AG09319 (cell line): Measurements from ENCODE around the gene DIO3.
"Not testable (repeated sequence)": the region's sequence is repeated elsewhere in the genome, so short reads cannot be mapped to it uniquely, and the experiment has no call there.

Experiments used
- DNase-seq: peaks from one replicate; pipeline ENCODE4 v3.0.0-alpha.2; 2010; ENCODE audit warnings: low read depth; ENCODE audit errors: extremely low read depth
- TF ChIP-seq, protein P1 (sequence below): IDR thresholded peaks from 2 replicates; pipeline ENCODE4 v1.5.1; 2011; ENCODE audit warnings: low read depth, mild to moderate bottlenecking, inconsistent platforms, low read length, moderate library complexity

DIO3 gene

DNA sequence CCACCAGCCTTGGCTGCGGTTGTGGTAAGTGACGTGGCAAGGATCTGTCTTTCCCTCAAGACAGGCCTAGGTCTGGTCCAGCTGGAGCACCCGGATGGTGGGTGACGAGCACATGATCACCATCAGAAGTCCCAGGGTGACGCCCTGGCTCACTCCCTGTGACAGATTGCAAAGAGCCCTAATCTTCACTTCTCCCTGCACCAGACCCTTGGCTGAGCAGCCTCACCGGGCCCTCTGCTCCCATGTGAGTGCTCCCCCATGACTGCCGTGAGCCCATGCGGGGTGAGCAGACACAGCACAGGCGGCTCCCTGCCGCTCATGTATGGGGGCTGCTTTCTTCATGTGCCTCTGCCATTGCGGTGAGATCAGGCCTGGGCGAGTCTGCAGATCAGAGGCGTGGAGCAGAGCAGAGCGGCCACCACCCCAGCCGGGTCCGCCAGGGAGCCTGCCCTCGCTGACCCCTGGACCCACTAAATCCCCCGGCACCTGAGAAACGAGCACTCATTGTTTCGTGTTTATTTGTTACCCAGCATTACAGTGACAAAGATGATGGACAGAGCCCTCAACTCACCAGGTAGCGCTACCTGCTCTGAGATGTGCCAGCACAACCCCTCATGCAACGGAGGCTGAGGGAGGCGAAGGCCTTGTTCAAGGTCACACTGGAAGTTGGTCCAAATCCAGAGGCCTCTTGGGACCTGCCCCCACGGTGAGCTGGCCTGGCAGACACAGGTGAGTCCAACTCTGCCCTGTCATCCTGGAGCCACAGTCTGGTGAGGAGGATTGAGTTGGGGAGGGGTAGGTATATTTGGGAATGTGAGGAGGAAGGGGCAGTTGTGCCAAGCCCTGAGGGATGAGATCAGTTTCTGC lies 9.3 kb upstream of the DIO3 start:
- TF ChIP-seq, protein P1, sequence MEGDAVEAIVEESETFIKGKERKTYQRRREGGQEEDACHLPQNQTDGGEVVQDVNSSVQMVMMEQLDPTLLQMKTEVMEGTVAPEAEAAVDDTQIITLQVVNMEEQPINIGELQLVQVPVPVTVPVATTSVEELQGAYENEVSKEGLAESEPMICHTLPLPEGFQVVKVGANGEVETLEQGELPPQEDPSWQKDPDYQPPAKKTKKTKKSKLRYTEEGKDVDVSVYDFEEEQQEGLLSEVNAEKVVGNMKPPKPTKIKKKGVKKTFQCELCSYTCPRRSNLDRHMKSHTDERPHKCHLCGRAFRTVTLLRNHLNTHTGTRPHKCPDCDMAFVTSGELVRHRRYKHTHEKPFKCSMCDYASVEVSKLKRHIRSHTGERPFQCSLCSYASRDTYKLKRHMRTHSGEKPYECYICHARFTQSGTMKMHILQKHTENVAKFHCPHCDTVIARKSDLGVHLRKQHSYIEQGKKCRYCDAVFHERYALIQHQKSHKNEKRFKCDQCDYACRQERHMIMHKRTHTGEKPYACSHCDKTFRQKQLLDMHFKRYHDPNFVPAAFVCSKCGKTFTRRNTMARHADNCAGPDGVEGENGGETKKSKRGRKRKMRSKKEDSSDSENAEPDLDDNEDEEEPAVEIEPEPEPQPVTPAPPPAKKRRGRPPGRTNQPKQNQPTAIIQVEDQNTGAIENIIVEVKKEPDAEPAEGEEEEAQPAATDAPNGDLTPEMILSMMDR: no peak
- no peak for DNase-seq

DNA sequence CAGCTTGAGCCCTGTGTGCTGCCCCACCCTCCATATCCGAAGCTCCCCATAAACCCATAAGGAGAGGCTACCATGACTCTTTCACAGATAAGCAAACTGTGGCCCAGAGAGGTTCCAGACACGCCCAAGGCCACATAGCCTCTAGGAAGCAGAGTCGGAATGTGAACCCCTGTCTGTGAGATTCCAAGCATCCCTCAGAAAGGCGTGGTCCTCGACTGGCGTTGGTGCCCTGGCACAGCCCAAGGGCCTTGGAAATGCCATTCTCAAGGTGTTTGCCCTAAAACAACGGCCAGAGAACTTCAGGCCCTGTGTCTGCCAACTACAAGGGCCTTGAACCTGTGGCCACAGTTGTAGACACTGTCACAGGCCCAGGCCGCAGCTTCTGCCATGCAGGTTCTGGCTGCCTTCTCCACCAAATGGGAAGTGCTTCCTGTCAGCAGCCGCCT lies 8.5 kb upstream of the DIO3 start:
- TF ChIP-seq, protein P1: no peak
- no peak for DNase-seq

DNA sequence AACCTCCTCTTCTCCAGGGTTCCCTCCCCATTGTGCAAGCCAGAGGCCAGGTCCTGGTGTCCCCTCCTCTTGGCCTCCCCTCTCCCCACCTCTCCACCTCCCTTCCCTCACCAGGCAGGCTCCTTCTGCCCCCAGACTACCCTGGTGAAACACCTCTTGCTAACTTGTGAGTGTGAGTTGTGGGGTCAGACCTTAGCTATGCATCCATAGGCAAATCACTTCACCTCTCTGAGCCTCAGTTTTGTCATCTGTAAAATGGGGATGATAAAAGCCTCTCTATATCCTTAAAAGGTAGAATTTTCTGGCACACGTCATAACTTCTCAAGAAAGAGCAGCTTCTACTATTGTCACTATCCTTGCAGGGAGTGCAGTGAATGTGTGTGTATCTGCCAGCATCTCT lies 7.9 kb upstream of the DIO3 start:
- DNase-seq: no peak
- TF ChIP-seq, protein P1: no peak

DNA sequence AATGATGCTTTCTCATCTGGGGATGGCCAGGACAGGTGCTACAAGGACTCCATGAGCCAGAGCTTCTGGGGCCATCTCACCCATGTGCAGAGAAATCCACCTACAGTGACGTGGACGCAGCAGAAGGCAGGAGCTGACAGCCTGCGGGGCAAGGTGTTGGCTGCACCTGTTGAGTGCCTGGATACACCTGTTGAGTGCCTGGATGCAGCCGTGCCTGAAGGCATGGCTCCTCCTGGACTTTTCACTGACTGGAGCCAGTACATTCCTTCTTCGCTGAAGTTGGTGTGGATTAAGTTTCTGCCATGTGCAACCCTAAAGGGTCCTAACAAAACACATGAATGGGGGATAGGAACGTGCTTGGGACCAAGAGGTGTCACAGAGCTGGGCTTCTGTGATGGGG lies 7.4 kb upstream of the DIO3 start:
- DNase-seq: no peak
- TF ChIP-seq, protein P1: no peak

DNA sequence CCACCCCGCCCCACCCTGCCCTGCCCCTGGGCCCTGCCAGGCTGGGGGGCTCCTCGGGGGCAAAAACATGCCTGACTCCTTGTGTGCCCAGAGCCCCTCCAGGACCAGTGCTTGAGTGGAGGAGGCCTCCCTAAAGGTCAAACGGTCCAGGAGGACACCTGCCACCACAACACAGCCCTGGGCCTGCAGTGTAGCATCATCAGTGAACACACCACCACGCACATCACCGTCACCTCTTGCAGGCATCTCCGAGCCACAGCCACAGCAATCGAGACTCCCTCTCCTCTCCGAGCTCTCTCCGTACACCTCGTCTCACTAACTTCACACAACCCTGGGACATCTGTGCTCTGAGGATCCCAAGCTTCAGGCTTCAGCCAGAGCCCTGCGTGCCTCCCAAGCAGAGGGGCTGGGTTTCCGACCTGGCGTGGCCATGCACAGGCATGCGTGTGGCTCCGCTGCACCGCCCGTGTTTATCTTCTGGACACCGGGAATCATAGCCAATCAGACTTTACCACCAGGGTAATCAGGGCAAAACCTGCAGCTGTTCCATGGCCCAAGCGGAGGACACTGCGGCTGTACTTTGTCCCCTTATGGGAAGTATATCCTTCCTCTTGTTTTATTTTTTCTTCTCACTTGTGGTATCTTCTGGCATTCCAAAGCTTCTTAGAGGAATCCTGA lies 6.2 kb upstream of the DIO3 start:
- DNase-seq: no peak
- TF ChIP-seq, protein P1: no peak

DNA sequence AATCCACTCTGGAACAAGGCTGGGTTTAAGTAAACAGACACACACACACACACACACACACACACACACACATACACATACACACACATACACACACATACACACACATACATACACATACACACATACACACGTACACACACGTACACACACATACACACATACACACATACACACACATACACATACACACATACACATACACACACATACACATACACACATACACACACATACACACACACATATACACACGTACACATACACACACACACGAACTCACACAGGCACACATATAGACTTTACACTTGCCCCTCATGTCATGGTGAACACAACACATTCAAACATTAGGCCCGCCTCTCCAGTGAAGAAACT lies 5.6 kb upstream of the DIO3 start:
- not testable (repeated sequence) for DNase-seq

DNA sequence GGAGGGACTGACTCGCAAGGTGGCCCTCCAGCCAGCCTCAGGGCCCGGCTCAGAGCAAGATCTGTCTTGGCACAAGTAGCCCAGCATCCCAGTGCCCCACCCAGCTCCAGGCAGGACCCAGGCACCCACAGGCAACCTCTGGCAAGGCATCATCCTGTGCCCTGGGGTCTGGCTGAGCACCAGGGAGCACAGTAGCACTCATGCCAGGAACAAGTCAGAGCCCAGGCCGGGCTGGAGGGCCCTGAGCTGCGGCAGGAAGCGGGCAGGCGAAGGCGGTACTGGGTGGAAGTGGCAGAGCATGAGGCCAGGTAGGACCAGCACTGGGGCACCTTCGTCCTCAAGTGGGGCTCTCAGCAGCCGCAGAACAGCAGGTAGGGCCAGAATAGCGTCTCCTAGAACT lies 5.2 kb upstream of the DIO3 start:
- DNase-seq: no peak

More for the DNA sequence above, 5.2 kb upstream of the DIO3 start:
- TF ChIP-seq, protein P1: no peak
